ENCODE data around the gene CHFR. TPM values are rescaled to one million over a fixed set of nuclear protein-coding genes. Genes with fewer than 3 reads are reported as not detected.

The CHFR gene
- total and polyA plus RNA-seq, 2 of the 4 experiments (the other 2 are of a cell fraction), result 13.4 to 35.3 TPM

DNA sequence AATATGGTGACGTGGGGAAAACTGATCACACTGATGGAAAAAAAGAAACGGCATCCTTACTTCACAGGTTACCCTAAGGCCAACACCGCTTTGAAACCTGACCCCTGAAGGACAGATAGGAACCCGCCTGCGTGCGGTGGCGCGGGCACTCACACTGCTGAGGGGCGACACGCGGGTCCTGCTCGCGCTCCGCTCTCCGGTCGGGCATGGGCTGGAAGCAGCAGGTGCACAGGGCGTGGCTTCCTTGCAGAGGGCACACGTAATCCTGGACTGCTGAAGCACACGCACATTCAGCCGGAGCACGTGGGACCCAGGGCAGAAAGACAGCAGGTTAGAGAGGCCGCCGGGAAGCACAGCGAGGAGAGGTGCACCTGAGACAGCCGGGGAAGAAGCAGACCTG is 35.9 kb downstream of the CHFR start:
- no peaks in the 10 kb centered on the region for H3K27me3 ChIP-seq (ENCODE audit: control insufficient read depth, insufficient read depth, low read length)
- no peaks in the 10 kb centered on the region; a peak in 2 of 4 replicates for H3K79me1 ChIP-seq (ENCODE audit: low read depth in 1 of 2, low read length in 2 of 2)
- no peak overlapping the region for H3K18ac ChIP-seq (ENCODE audit: low read depth, low read length)
- dilution Hi-C loops (cut with HindIII; ENCODE audit: low sequenced_read_pairs, unreplicated experiment) (no loop called here), intact Hi-C loops (cut with micrococcal nuclease) (no loop called here), in situ Hi-C loops (cut with MboI; ENCODE audit: low sequenced_read_pairs) (no loop called here)
- BruUV-seq (replicated peaks), result no TSS peak
- H4K91ac ChIP-seq (ENCODE audit: insufficient read depth, low read depth, low read length), result no peak overlapping the region
- CTCF ChIA-PET, result no interaction called here
- 97% methylated on average over 17 of the region's 25 CpGs; no CpG with 5 or more reads in 1 of the 2 experiments for WGBS, 2 experiments (ENCODE audit: extremely low coverage in 2 of 2, insufficient read length in 1 of 2)
- no peaks in the 10 kb centered on the region for H3K9me3 ChIP-seq (ENCODE audit: control insufficient read depth, insufficient read depth, low read length)
- H2BK20ac ChIP-seq (ENCODE audit: low read depth, low read length), result no peak overlapping the region
- no peak overlapping the region for H2AFZ ChIP-seq (replicated peaks; ENCODE audit: low read length, poor library complexity)
- DNase-seq (no peak), ATAC-seq (ENCODE audit: low read depth) (no peak)
- H2BK15ac ChIP-seq (ENCODE audit: low read depth, low read length), result no peak overlapping the region
- no peak overlapping the region for H3K27ac ChIP-seq (ENCODE audit: insufficient read depth, low read length)
- H4K8ac ChIP-seq (ENCODE audit: low read depth in 2 of 2, low read length in 2 of 2), result no peak overlapping the region
- H4K5ac ChIP-seq (ENCODE audit: low read depth, low read length), result no peak overlapping the region
- no peak overlapping the region for H3K23ac ChIP-seq (ENCODE audit: low read depth, low read length)
- no peak overlapping the region for H3K4me2 ChIP-seq (ENCODE audit: low read depth, low read length)
- H3K9me1 ChIP-seq (ENCODE audit: insufficient read depth, low read length), result no peaks in the 10 kb centered on the region; the same call in 1 of the 2 replicates
- no peak overlapping the region for H2BK120ac ChIP-seq (ENCODE audit: low read depth, low read length)
- no peak overlapping the region for H3K9ac ChIP-seq (ENCODE audit: low read depth, low read length)
- no peak overlapping the region for H3K4me3 ChIP-seq (ENCODE audit: insufficient read depth, low read depth, low read length)
- no peaks in the 10 kb centered on the region for H4K20me1 ChIP-seq (ENCODE audit: insufficient read depth, low read length)
- POLR2A ChIA-PET (ENCODE audit: unreplicated experiment), result no interaction called here
- peaks cover 72% of the 10 kb centered on the region for H3K36me3 ChIP-seq (ENCODE audit: control insufficient read depth, insufficient read depth, low read length)
- no peak overlapping the region for H2BK5ac ChIP-seq (ENCODE audit: low read depth, low read length, poor library complexity, severe bottlenecking)
- H3K56ac ChIP-seq (ENCODE audit: extremely low read depth, insufficient read depth, low read length), result no peak overlapping the region
- H2AK5ac ChIP-seq (ENCODE audit: low read depth, low read length), result no peak overlapping the region
- H3K14ac ChIP-seq (replicated peaks; ENCODE audit: low read depth, low read length), result no peak overlapping the region
- H3K4ac ChIP-seq (ENCODE audit: low read depth, low read length), result no peak overlapping the region
- no peak for TF ChIP-seq SMC3 (IDR thresholded peaks at IDR 0.05; ENCODE audit: low read depth, low read length)
- TF ChIP-seq MXI1 (IDR thresholded peaks at IDR 0.05; ENCODE audit: borderline replicate concordance, low read depth, low read length), result no peak
- no peak for TF ChIP-seq NFE2L2 (IDR thresholded peaks at IDR 0.05; ENCODE audit: low read depth, low read length)
- no peak for TF ChIP-seq CHD1 (IDR thresholded peaks at IDR 0.05; ENCODE audit: low read depth, low read length)
- TF ChIP-seq RFX5 (IDR thresholded peaks at IDR 0.05; ENCODE audit: low read depth, low read length), result no peak
- no peak for TF ChIP-seq RAD21 (IDR thresholded peaks at IDR 0.05; ENCODE audit: low read length)
- TF ChIP-seq, protein P1, sequence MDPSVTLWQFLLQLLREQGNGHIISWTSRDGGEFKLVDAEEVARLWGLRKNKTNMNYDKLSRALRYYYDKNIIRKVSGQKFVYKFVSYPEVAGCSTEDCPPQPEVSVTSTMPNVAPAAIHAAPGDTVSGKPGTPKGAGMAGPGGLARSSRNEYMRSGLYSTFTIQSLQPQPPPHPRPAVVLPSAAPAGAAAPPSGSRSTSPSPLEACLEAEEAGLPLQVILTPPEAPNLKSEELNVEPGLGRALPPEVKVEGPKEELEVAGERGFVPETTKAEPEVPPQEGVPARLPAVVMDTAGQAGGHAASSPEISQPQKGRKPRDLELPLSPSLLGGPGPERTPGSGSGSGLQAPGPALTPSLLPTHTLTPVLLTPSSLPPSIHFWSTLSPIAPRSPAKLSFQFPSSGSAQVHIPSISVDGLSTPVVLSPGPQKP (IDR thresholded peaks at IDR 0.05; ENCODE audit: borderline replicate concordance, low read depth, low read length), result no peak
- no peak for TF ChIP-seq RCOR1 (IDR thresholded peaks at IDR 0.05; ENCODE audit: insufficient replicate concordance, low read length)
- no peak for TF ChIP-seq POLR2A (IDR thresholded peaks at IDR 0.05; ENCODE audit: low read depth, low read length)
- TF ChIP-seq, protein P2, sequence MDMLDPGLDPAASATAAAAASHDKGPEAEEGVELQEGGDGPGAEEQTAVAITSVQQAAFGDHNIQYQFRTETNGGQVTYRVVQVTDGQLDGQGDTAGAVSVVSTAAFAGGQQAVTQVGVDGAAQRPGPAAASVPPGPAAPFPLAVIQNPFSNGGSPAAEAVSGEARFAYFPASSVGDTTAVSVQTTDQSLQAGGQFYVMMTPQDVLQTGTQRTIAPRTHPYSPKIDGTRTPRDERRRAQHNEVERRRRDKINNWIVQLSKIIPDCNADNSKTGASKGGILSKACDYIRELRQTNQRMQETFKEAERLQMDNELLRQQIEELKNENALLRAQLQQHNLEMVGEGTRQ (IDR thresholded peaks at IDR 0.05; ENCODE audit: low read depth, low read length), result no peak
- TF ChIP-seq CEBPB (IDR thresholded peaks at IDR 0.05; ENCODE audit: low read depth, low read length), result no peak
- TF ChIP-seq FOS (IDR thresholded peaks at IDR 0.05; ENCODE audit: low read depth, low read length), result no peak
- H2AK9ac ChIP-seq (replicated peaks; ENCODE audit: low read depth, low read length, poor library complexity), result no peak overlapping the region
- no peaks in the 10 kb centered on the region for H3K4me1 ChIP-seq (ENCODE audit: control insufficient read depth, insufficient read depth, low read length)
